HG03064 (cell line): ENCODE results near the gene RPL34.

Experiments used
- ATAC-seq: cut with Tn5 transposase; IDR thresholded peaks from one replicate; pipeline ENCODE4 v1.9.1; 2021; ENCODE audit warnings: low read depth; ENCODE audit not compliant: unreplicated experiment

RPL34 gene

DNA sequence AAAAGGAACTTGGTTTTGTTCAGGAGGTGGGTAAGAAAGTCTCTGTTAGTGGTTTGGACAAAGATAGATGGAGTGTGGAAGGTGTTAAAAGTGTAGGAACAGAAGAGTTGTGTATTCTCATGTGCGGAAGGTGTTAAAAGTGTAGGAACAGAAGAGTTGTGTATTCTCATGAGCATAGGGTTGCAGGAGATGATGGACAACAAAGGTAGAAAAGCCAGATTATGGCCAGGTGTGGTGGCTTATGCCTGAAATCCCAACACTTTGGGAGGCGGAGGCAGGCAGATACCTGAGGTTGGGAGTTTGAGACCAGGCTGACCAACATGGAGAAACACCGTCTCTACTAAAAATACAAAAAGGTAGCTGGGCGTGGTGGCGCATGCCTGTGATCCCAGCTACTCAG is 2.5 kb downstream of the RPL34 start:
- ATAC-seq: no peak

DNA sequence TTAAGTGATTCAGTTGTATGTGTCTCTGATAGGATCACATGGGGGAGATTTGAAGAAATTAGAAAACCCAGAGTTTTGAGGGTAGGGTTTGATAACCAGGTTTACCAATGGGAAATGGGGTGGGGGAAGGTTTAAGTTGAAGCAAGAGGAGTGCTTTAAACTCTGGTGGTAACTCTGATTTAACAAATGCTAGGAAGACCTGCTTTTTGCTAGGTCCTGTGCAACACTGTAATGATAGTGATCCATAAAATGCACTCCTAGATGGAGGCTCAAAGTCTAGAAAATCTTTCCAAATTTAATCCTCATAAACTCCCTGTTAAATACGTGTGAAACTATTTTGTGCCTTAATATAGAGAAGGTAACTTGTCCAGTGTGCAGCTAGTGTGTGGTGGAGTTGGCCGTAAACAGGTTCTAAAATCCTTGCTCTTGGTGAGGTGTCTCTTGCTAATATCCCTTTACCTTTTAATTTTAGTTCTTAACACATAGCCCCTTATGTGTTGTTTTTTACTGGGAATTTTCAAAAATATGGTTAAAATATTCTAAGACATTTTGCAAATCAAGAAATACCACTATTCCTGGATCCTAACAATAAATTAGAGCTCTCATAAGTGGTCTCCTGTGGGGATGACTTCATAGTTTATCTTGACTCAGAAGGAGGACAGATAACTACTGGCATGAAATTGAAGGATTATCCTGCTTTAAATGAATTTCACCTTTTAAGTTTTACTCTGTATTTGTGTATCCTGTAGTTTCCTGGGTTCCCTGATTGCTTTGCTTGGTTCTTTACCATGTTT is 4.1 kb downstream of the RPL34 start:
- ATAC-seq: no peak

DNA sequence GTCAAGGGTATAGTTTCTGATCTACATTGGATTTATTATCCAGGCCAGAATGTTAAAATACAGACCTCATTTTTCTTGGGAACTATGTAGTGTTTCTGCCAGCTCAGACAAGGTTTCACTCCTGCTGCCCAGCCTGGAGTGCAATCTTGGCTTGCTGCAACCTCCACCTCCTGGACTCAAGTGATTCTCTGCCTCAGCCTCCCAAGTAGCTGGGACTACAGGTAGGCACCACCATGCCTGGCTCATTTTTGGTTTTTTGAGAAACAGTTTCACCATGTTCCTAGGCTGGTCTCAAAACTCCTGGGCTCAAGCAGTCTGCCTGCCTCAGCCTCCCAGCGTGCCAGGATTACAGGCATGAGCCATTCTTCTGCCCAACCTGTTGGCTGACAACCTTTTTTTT is 5.7 kb downstream of the RPL34 start:
- ATAC-seq: no peak

DNA sequence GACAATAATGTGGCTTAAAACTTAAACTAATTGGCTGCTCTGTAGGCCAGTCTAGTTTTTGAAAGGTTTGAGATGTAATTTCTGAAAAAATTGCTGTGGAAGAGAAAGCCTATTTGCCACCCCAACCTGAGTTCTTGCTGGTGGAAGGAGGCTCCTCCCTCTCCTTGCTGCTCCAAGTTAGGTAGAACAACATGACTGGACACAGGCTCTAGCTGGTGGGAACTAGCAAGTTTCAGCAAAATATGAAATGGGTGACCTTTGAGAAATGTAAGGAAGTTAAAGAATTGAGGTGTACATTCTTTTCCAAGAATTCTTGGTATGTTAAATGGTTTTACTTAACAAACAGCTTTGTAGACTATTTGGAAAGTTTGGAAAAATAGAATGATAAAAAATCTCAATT is 8.0 kb downstream of the RPL34 start:
- no peak for ATAC-seq

DNA sequence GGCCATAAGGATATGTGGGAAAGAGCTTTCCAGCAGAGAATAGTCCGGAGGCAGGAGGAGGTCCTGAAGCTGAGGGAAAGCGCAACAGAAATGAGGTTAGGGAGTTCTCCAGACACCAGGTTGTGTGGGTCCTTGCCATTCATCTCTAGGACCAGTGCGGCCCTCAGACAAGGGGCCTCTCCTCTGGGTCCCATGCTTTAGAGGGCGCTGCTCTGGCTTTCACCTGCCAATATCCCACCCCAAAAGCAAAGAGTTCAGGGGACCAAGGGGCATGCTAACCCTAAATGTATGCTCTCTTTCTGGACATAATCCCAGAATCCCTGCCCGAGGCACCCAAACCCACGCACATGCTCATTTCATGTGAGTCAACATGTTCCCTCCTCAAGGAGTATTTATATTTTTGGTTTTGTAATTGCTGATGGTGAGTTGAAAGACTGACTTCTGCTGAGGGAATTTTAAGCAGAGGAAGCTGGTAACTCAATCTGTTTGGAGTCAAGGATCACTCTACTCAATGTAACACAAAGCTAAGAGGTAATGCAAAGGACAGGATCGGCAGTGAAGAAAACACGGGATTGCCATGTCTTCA is 14.8 kb downstream of the RPL34 start:
- ATAC-seq: no peak

DNA sequence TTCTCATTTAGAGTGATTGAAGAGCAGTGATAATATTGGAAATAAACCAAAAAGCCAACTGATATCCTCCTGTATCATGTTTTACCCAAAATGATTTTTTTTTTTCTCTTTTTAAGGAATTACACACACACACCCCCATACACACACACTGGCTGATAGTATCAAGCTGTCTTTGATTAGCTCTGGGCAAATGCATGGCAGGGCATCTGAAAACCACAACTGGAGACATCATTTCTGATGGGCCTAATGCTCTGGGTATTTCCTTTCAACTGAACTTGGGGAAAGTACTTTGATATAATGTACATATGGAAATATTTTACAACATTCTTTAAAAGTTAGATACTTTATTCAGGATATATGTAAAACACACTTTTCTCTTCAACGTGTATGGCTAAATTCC is 15.9 kb downstream of the RPL34 start:
- no peak for ATAC-seq

DNA sequence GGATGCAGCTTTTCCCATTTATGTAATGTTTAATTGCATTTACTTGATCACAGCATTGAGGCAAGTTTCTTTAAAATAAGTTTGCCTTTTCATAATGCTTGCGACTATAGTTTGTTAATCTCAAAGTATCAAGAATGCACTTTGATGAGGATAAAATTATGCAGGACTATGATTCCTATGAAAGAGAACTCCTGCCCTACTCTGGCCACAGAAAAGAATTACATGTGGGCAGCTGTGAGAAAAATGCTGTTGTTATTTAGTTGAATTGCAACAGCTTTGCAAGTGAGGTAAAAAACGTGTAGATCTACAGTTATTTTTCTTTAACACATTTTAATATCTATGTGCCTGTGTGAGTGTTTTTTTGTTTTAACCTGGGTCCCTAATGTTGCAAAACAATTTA is 17.5 kb downstream of the RPL34 start:
- no peak for ATAC-seq

DNA sequence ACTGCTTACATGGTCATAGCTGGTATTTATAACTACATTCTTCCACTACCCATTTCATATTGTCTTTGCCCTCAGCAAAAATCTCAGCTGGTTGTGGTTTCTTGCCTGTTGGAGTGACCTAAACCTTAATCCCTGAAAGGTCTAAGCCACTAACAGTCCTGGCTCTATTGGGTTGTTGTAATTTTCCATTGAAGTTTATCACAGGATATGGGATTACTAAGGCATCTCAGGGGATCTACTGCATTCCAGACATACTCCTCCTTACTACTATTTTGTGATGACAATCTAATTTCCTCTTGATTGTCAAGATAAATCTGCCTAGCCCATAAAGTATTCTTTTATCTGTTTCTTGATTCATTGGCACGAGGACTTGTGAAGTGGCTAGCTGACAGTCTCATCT is 23.9 kb downstream of the RPL34 start:
- no peak for ATAC-seq

DNA sequence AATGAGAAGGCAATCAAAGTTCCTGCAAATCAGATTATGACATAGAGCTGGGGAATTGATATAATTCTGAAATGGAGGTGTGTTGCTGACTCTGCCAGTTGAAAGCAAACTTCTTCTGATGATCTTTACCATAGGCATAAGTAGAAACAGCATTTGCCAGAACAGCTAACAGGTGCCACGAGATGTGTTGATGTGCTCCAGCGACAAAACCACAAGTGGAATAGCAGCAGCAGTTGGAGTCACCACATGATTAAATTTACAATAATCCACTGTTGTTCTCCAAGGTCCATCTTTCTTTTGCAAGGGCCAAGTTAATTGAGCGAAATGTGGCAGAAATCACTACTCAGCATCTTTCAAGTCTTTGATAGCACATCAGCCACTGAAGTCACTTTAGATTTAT is 26.3 kb downstream of the RPL34 start:
- ATAC-seq: no peak

DNA sequence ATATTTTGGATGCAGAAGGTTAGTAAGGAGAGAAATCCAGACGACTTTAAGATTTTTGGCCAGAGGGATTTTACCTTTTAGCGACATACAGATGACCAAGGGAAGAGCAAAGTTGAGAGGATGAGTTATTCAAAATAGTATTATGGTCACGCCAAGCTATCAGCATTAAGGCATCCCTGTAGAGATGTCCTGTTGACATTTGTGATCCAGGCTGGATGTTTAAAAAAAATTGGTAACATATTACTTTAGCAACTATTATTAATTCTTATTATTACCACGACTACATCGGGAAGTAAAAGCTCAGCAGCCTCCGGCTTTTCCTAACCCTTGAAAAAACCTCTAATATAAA is 29.5 kb downstream of the RPL34 start:
- ATAC-seq: peak; percentile 23

DNA sequence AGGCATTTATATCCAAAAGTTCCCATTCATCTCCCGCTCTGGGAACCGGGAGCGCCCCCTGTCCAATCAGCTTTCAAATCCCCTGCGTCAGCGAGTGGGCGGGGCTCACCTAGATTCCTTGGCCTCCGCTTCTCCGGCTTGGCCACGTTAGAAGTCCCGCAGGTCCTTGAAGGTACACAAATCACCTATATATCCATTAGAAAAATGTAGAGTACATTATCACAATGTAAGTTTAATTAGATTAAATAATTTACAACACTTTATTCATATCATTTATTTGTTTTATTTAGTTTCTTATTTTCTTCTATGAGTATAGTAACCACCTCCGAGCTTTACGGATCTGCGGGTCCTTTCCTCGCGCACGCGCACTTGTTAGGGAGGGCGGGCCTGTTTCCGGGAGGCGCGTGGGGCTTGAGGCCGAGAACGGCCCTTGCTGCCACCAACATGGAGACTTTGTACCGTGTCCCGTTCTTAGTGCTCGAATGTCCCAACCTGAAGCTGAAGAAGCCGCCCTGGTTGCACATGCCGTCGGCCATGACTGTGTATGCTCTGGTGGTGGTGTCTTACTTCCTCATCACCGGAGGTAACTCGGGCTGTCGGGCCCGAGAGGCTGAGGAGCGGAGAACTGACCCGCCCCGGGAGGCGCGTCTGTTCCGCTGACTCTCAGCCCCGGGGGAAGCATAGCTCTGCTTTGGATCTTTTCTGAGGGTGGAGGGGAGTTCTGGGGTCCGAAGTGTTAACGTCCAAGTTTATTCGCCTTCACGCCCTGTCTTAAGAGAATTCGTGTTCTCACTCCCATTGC is 30.0 kb downstream of the RPL34 start, which contains the start of gene OSTC:
TSS of gene OSTC (plus strand) at position 388 of the 802 bp plus-strand sequence. CDS start at position 445, 57 bp downstream.
- ATAC-seq: peak; percentile 96

DNA sequence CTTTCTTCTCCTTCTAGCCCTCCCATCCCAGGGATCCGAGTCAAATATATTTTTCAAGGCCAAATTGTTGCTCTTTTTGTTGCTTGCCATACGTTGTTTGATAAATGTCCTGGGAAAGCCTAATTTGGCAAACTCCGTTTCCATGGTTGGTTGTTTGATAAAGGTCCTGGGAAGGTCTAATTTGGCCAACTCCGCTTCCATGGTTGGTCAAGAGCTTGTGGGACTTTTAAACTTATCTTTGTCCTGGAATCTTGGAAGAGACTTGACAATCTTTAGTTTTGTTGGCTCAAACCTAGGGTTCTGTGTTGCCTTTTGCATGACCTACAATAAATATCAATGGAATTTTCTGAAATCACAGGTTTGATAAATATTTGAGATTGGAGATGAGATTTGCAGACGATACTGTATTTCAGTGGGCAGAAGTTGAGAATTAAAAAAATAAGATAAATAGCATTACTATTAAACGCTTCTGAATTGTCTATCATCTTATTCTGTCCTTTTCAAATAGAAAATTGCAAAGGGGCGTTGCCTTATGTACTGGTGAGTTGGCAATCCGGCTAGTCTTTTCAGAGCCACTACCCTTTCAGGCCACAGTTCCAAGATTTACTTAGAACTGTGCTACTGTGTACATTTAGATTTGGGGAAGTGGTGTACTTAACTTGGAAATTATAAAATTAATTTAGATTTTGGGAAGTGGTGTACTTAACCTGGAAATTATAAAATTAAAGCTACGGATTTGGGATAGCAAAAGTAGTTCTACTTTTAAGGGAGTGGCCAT is 30.8 kb downstream of the RPL34 start:
- no peak for ATAC-seq

DNA sequence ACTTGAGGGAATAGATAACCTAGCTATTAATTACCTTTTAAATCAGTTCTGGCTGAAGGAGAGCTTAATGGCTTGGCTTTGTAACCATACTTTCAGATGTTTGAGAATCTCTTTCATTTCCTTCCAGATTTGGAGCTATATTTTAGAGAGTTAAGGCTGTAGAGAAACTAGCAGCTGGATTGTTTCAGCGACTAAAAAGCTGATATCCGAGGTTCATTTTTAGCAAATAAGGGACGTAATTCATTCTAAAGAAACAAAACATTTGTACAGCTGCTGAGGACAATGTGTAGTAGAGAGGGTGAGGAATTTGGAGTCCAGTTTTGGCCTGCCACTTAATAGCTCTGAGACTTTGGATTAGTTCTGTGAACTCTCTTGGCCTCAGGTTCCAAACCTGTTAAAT is 42.3 kb downstream of the RPL34 start:
- no peak for ATAC-seq

DNA sequence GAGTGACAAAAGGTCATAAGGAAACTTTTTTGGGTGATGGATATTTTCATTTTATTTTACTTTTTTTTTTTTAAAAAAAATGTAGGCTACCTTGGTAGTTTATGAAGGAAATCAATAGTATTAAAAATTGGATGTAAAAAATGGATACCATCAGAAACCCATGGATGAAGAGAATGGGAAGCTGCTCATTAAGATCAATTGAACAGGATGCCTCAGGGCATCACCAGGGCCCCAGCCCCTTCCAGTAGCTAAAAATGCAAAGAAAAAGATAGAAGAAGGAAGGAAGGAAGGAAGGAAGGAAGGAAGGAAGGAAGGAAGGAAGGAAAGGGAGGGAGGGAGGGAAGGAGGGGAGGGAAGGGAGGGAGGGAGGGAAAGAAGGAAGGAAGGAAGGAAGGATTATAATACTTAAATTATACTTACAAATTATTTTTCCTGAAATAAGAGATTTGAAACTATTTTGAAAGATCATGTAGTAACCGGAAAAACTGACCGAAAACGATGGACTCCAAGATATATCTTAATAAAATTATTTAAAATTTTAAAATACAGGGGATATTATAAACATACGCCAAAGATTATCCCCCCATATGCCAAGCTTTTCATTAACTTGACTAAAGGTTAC is 54.1 kb downstream of the RPL34 start:
- no peak for ATAC-seq
